ENCODE results near the gene KIRREL2. TPM values are rescaled to one million over a fixed set of nuclear protein-coding genes. Genes with fewer than 3 reads are reported as not detected.

Gene KIRREL2
- total RNA-seq, 2 experiments from 2014 or later: 1.4 to 2.2 TPM

GRCh38 chr19:35911173-35911572, 54.5 kb downstream of the KIRREL2 start:
- Histone ChIP-seq H3K9me3 (ENCODE audit: low read length) (no peaks in the 10 kb centered on the region), H2AFZ (ENCODE audit: low read length) (no peak overlapping the region), H3K4me1 (ENCODE audit: insufficient read depth, low read length, poor library complexity, severe bottlenecking) (peaks cover 36% of the 10 kb centered on the region), H3K9me2 (ENCODE audit: insufficient read depth, low read length) (no peaks in the 10 kb centered on the region), H3K4me2 (ENCODE audit: low read length) (no peak overlapping the region), H3K4me3 (ENCODE audit: low read depth, low read length, poor library complexity, severe bottlenecking) (no peak overlapping the region), H3K79me2 (ENCODE audit: insufficient read depth, low read depth, low read length) (no peaks in the 10 kb centered on the region), H4K20me1 (ENCODE audit: insufficient read depth, low read length) (no peaks in the 10 kb centered on the region), H3K27ac (ENCODE audit: low read depth, low read length, poor library complexity, severe bottlenecking) (no peak overlapping the region), H3K36me3 (ENCODE audit: insufficient read depth, low read length) (no peaks in the 10 kb centered on the region)
- BruUV-seq (replicated peaks): no TSS peak
- ChIA-PET POLR2A (no interaction called here), CTCF (ENCODE audit: unreplicated experiment) (no interaction called here)
- TF ChIP-seq CTCF (conservative IDR thresholded peaks at IDR 0.05; ENCODE audit: low read length): peak; percentile 65
- TF ChIP-seq EZH2phosphoT487 (IDR thresholded peaks at IDR 0.05; ENCODE audit: borderline replicate concordance, low read depth, low read length): no peak
- DNase-seq (ENCODE audit: low spot score): no peak
- intact Hi-C loops (cut with micrococcal nuclease; ENCODE audit: unreplicated experiment): no loop called here

GRCh38 chr19:35911790-35912189, 55.1 kb downstream of the KIRREL2 start:
- intact Hi-C loops (cut with micrococcal nuclease; ENCODE audit: unreplicated experiment): no loop called here
- no peaks in the 10 kb centered on the region for H3K79me2 ChIP-seq (ENCODE audit: insufficient read depth, low read depth, low read length)
- CTCF ChIA-PET (ENCODE audit: unreplicated experiment): no interaction called here
- peaks cover 36% of the 10 kb centered on the region for H3K4me1 ChIP-seq (ENCODE audit: insufficient read depth, low read length, poor library complexity, severe bottlenecking)
- no peak for TF ChIP-seq CTCF (conservative IDR thresholded peaks at IDR 0.05; ENCODE audit: low read length)
- TF ChIP-seq EZH2phosphoT487 (IDR thresholded peaks at IDR 0.05; ENCODE audit: borderline replicate concordance, low read depth, low read length): no peak
- H3K27ac ChIP-seq (ENCODE audit: low read depth, low read length, poor library complexity, severe bottlenecking): no peak overlapping the region
- H3K9me3 ChIP-seq (ENCODE audit: low read length): no peaks in the 10 kb centered on the region
- DNase-seq (ENCODE audit: low spot score): no peak
- H4K20me1 ChIP-seq (ENCODE audit: insufficient read depth, low read length): no peaks in the 10 kb centered on the region
- no peak overlapping the region for H2AFZ ChIP-seq (ENCODE audit: low read length)
- H3K4me3 ChIP-seq (ENCODE audit: low read depth, low read length, poor library complexity, severe bottlenecking): no peak overlapping the region
- no TSS peak for BruUV-seq (replicated peaks)
- H3K4me2 ChIP-seq (ENCODE audit: low read length): no peak overlapping the region
- H3K36me3 ChIP-seq (ENCODE audit: insufficient read depth, low read length): no peaks in the 10 kb centered on the region
- no peaks in the 10 kb centered on the region for H3K9me2 ChIP-seq (ENCODE audit: insufficient read depth, low read length)
- POLR2A ChIA-PET: no interaction called here

- H3K4me2 ChIP-seq (ENCODE audit: low read length): 0 out of 2 replicates have a peak overlapping the region, but pooled peaks have one; percentile 22
- no peaks in the 10 kb centered on the region for H3K9me2 ChIP-seq (ENCODE audit: insufficient read depth, low read length)
- ChIA-PET CTCF (ENCODE audit: unreplicated experiment) (no interaction called here), POLR2A (interaction anchor here (0.7 to 0.9 kb wide), 2 partner anchors 10 to 382 kb away, joined by 3 to 4 read pairs; no protein-coding TSS in a partner anchor)
- DNase-seq (ENCODE audit: low spot score): peak; percentile 15
- TF ChIP-seq CTCF (conservative IDR thresholded peaks at IDR 0.05; ENCODE audit: low read length) (no peak), EZH2phosphoT487 (IDR thresholded peaks at IDR 0.05; ENCODE audit: borderline replicate concordance, low read depth, low read length) (no peak)
- H3K36me3 ChIP-seq (ENCODE audit: insufficient read depth, low read length): no peaks in the 10 kb centered on the region
- no peak overlapping the region for H3K27ac ChIP-seq (ENCODE audit: low read depth, low read length, poor library complexity, severe bottlenecking)
- H2AFZ ChIP-seq (ENCODE audit: low read length): peak overlapping the region; percentile 48; the same call in 1 of the 2 replicates
- peaks cover 29% of the 10 kb centered on the region for H3K4me1 ChIP-seq (ENCODE audit: insufficient read depth, low read length, poor library complexity, severe bottlenecking)
- no peaks in the 10 kb centered on the region for H4K20me1 ChIP-seq (ENCODE audit: insufficient read depth, low read length)
- H3K9me3 ChIP-seq (ENCODE audit: low read length): no peaks in the 10 kb centered on the region
- intact Hi-C loops (cut with micrococcal nuclease; ENCODE audit: unreplicated experiment): no loop called here
- no peaks in the 10 kb centered on the region for H3K79me2 ChIP-seq (ENCODE audit: insufficient read depth, low read depth, low read length)
- H3K4me3 ChIP-seq (ENCODE audit: low read depth, low read length, poor library complexity, severe bottlenecking): no peak overlapping the region
- no TSS peak for BruUV-seq (replicated peaks)
Observed at GRCh38 chr19:35913589-35913988, 56.9 kb downstream of the KIRREL2 start.

Measured in OCI-LY7 (cell line).